IMR-90 (cell line): ENCODE data around the gene MAP3K3.

Experiments used
- BHLHE40 ChIP-seq: fragments of 150-350 bp; IDR thresholded peaks from 2 replicates; pipeline ENCODE4 v1.6.1; 2016; ENCODE audit warnings: mild to moderate bottlenecking, low read depth, low read length
- NFE2L2 ChIP-seq: fragments of 150-350 bp; IDR thresholded peaks from 2 replicates; pipeline ENCODE4 v1.6.1; 2016; ENCODE audit warnings: low read depth, mild to moderate bottlenecking, low read length
- POLR2A ChIP-seq: IDR thresholded peaks from 2 replicates; pipeline ENCODE4 v1.6.1; 2012; ENCODE audit warnings: mild to moderate bottlenecking, low read depth, low read length
- RFX5 ChIP-seq: IDR thresholded peaks from 2 replicates; pipeline ENCODE4 v1.8.0; 2012; ENCODE audit warnings: low read depth, mild to moderate bottlenecking, low read length, moderate library complexity
- TF ChIP-seq, protein P1 (sequence below): fragments of 150-350 bp; IDR thresholded peaks from 2 replicates; pipeline ENCODE4 v1.6.1; 2017; ENCODE audit warnings: mild to moderate bottlenecking, antibody characterized with exemption, low read length, low read depth
- TF ChIP-seq, protein P2 (sequence below): conservative IDR thresholded peaks from 2 replicates; pipeline ENCODE4 v1.5.1; 2012; ENCODE audit warnings: mild to moderate bottlenecking, low read depth, low read length, improper control_type of control experiment

DNA sequence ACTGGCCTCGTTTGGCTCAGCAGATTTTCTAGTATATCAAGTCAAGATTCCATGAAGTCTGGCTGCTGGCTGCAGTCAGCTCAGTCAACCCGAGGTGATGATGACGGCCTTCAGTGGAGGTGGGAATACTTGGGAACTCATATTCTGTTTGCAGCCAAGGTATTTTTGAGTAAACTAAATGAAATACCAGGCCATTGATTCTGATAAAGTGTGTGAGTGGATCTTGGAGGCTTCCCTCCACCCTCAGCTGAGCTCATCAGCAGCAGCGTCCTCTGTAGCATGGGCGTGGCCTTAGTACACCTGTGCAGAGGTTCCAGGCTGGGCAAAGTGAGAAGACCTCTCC lies 43.5 kb upstream of the MAP3K3 start:
- no peak for TF ChIP-seq POLR2A
- no peak for TF ChIP-seq RFX5
- TF ChIP-seq, protein P1, sequence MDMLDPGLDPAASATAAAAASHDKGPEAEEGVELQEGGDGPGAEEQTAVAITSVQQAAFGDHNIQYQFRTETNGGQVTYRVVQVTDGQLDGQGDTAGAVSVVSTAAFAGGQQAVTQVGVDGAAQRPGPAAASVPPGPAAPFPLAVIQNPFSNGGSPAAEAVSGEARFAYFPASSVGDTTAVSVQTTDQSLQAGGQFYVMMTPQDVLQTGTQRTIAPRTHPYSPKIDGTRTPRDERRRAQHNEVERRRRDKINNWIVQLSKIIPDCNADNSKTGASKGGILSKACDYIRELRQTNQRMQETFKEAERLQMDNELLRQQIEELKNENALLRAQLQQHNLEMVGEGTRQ = no peak
- TF ChIP-seq, protein P2, sequence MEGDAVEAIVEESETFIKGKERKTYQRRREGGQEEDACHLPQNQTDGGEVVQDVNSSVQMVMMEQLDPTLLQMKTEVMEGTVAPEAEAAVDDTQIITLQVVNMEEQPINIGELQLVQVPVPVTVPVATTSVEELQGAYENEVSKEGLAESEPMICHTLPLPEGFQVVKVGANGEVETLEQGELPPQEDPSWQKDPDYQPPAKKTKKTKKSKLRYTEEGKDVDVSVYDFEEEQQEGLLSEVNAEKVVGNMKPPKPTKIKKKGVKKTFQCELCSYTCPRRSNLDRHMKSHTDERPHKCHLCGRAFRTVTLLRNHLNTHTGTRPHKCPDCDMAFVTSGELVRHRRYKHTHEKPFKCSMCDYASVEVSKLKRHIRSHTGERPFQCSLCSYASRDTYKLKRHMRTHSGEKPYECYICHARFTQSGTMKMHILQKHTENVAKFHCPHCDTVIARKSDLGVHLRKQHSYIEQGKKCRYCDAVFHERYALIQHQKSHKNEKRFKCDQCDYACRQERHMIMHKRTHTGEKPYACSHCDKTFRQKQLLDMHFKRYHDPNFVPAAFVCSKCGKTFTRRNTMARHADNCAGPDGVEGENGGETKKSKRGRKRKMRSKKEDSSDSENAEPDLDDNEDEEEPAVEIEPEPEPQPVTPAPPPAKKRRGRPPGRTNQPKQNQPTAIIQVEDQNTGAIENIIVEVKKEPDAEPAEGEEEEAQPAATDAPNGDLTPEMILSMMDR = no peak
- TF ChIP-seq BHLHE40 = no peak
- no peak for TF ChIP-seq NFE2L2
